ENCODE measurements around the gene PRPS1L1.

DNA sequence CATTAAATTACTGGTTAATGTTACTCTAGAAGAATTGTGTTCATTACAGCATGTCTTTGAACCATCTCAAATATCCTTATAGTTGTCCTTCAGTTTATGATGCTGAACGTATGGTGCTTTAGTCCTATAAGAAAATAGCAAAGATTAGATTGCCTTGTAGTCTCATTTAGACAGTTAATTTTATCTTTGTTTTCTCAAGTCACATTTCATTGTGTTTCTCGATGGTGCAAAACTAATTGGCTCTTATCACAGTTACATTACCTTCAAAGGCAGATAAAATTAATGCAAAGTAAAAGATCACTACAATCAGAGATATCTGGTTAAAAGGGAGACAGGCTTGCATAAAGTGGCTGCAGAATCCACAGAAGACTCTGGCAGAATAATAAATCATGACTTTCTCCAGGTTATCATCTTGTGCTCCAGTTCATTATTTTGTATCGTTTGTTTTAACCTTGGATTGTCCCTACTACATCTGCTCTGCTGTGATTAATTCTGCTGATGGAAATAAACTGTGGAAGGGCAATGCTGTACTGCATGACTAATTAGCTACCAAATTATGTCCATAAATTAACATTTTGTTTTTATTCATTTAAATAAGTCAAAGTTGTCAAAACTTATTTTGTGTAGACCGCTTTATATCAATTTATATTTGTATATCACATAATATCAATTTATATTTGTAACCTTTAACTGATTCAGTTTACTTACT is 24.2 kb downstream of the PRPS1L1 start:
- TF ChIP-seq, protein P1, sequence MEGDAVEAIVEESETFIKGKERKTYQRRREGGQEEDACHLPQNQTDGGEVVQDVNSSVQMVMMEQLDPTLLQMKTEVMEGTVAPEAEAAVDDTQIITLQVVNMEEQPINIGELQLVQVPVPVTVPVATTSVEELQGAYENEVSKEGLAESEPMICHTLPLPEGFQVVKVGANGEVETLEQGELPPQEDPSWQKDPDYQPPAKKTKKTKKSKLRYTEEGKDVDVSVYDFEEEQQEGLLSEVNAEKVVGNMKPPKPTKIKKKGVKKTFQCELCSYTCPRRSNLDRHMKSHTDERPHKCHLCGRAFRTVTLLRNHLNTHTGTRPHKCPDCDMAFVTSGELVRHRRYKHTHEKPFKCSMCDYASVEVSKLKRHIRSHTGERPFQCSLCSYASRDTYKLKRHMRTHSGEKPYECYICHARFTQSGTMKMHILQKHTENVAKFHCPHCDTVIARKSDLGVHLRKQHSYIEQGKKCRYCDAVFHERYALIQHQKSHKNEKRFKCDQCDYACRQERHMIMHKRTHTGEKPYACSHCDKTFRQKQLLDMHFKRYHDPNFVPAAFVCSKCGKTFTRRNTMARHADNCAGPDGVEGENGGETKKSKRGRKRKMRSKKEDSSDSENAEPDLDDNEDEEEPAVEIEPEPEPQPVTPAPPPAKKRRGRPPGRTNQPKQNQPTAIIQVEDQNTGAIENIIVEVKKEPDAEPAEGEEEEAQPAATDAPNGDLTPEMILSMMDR (conservative IDR thresholded peaks at IDR 0.05 in 1 of 2, IDR thresholded peaks at IDR 0.05 in 1 of 2; ENCODE audit: extremely low read depth in 1 of 2, insufficient read depth in 1 of 2, low read depth in 1 of 2, low read length in 2 of 2) = no peak
- no peak for TF ChIP-seq EZH2 (IDR thresholded peaks at IDR 0.05; ENCODE audit: borderline replicate concordance, low read length)
